Omental fat pad (tissue), 4 donors: ENCODE data around the gene GGNBP2. TPM values are rescaled to one million over a fixed set of nuclear protein-coding genes. Genes with fewer than 3 reads are reported as not detected.
A peak's percentile ranks its signal among the peaks of the same experiment; 100 is the strongest.

ENCODE experiments used
- ATAC-seq: fragments of 150-250 bp; one replicate; pipeline ENCODE4 v1.9.1; 2016; ENCODE audit warnings: mild to moderate bottlenecking, moderate library complexity; ENCODE audit not compliant: low FRiP score
- DNase-seq: peaks from one replicate; pipeline ENCODE4 v3.0.0-alpha.2; 2019; ENCODE audit warnings: low spot score
- total RNA-seq, 4 donors: library from RNA; depleted of rRNA; stranded (reverse); fragments of >200 nt; gene quantifications; one replicate each; pipeline ENCODE4 v1.1.0, GENCODE V29; 2016
- TF ChIP-seq, protein P1 (sequence below), 3 donors: fragments of 450-650 bp; IDR thresholded peaks; one replicate each; pipeline ENCODE4 v1.5.1; 2016 to 2017; ENCODE audit warnings: antibody characterized with exemption in 3 of 3, mild to moderate bottlenecking in 3 of 3, moderate library complexity in 2 of 3

Gene GGNBP2
- total RNA-seq, 4 donors from 2014 or later: 54.3 to 80.9 (median 63.1) TPM

DNA sequence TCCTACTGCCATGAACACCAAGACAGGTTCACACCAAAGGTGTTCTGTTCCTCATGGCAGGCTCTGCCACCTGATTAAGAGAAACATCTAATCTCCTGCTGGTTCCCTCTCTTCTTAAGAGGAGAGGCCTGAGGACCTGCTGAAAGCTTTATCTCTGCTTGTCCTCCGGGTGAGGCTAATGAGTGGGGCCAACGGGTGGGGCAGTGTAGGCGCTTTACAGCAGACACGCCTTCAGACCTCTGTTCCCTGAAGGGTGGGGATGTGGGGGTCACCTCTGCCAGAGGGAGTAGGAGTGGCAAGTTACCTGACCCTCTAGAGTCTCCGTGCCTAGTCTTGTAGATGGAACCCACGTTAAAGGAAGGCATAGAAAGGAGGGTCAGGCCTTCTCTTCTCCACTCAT, 52.5 kb downstream of the GGNBP2 start:
- TF ChIP-seq, protein P1, sequence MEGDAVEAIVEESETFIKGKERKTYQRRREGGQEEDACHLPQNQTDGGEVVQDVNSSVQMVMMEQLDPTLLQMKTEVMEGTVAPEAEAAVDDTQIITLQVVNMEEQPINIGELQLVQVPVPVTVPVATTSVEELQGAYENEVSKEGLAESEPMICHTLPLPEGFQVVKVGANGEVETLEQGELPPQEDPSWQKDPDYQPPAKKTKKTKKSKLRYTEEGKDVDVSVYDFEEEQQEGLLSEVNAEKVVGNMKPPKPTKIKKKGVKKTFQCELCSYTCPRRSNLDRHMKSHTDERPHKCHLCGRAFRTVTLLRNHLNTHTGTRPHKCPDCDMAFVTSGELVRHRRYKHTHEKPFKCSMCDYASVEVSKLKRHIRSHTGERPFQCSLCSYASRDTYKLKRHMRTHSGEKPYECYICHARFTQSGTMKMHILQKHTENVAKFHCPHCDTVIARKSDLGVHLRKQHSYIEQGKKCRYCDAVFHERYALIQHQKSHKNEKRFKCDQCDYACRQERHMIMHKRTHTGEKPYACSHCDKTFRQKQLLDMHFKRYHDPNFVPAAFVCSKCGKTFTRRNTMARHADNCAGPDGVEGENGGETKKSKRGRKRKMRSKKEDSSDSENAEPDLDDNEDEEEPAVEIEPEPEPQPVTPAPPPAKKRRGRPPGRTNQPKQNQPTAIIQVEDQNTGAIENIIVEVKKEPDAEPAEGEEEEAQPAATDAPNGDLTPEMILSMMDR (IDR thresholded peaks at IDR 0.05): no peak
- no peak for DNase-seq
- ATAC-seq: no peak

DNA sequence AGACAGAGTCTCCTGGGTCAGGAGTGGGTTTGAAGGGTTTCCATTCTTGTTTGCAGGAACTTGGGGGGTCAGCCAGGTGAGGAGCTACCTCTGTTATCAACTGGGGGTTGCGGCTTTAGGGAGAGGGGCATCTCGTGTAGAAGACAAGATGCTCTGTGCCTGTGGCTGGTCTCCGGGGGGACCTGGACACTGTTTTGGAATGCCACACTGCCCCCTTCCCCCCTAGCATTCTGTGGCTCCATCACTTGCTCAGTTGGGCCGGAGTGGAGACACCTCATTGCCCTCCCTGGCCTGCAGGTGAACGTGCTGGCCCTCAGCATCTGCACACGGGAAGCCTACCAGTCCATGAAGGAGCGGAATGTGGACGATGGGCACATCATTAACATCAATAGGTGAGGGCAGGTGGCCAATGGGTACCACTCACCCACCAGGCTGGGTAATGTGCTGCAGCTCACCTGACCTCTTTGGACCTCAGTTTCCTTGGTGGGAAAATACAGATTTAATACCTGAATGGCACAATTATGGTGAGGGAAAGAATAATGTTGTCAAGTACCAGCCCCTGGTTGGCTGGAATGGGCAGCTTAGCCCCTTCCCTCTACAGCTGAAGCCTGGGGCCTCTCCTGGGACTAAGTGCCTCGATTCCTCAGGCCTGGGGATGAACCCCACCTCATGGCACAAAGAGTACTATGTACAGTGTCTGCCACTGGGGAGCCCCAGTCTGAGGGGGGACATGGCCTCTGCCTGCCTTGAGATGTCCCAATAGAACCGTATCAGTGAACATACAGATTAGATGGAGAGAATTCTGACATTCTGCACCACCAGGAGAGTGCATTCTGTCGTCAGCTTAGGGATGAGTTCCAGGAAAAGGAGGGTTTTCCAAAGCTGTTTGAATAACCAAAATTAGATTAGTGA, 53.4 kb downstream of the GGNBP2 start:
- TF ChIP-seq, protein P1 (IDR thresholded peaks at IDR 0.05): no peak
- ATAC-seq (no peak), DNase-seq (no peak)

DNA sequence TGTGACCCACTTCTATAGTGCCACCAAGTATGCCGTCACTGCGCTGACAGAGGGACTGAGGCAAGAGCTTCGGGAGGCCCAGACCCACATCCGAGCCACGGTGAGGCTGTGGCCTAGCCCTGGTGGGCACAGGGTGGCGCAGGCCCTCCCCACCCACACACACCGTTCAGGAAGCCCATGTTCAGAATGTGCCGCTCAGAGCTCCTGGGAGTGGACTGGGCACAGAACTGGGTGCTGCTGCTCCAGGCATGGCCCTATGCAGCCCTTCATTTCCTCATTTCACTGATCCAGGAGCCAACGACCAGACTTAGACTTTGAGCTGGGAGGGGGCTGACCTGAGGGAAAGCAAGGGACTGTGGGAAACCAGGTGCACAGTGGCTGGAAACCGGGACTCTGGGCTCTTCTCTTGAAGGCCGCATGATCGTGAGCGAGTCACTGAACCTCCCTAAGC, 54.3 kb downstream of the GGNBP2 start:
- ATAC-seq (no peak), DNase-seq (no peak)

DNA sequence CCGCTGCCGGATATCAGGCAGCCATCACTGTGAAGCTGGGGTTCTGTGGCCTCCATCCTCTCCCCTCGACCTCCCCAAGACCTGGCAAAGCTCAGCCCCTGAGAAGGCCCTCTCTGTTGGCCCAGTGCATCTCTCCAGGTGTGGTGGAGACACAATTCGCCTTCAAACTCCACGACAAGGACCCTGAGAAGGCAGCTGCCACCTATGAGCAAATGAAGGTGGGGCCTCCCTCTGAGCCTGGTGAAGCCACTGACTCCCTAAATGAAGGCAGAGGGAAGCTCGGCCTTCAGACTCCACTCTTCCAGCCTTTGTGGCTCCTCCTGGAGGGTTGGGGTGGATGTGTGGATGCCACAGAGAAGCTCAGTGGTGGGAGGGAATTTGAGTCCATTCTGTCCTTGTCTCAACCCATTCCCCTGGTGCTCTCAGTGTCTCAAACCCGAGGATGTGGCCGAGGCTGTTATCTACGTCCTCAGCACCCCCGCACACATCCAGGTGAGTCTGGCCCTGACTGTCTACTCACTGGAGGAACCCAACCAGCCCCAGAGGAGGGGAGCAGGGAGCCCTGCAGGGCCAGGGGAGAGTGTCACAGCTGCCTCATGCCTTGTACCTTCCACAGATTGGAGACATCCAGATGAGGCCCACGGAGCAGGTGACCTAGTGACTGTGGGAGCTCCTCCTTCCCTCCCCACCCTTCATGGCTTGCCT, 55.0 kb downstream of the GGNBP2 start:
- DNase-seq: no peak
- ATAC-seq: no peak
- TF ChIP-seq, protein P1 (IDR thresholded peaks at IDR 0.05): no peak

More for the DNA sequence above, 54.3 kb downstream of the GGNBP2 start:
- TF ChIP-seq, protein P1 (IDR thresholded peaks at IDR 0.05): no peak

DNA sequence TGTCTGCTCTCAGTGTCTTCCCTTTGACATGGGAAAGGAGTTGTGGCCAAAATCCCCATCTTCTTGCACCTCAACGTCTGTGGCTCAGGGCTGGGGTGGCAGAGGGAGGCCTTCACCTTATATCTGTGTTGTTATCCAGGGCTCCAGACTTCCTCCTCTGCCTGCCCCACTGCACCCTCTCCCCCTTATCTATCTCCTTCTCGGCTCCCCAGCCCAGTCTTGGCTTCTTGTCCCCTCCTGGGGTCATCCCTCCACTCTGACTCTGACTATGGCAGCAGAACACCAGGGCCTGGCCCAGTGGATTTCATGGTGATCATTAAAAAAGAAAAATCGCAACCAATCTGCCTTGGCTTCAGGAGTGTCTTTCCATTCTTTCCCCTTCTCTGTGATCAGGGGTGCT, 55.7 kb downstream of the GGNBP2 start:
- no peak for ATAC-seq
- TF ChIP-seq, protein P1 (IDR thresholded peaks at IDR 0.05): no peak
- DNase-seq: no peak

DNA sequence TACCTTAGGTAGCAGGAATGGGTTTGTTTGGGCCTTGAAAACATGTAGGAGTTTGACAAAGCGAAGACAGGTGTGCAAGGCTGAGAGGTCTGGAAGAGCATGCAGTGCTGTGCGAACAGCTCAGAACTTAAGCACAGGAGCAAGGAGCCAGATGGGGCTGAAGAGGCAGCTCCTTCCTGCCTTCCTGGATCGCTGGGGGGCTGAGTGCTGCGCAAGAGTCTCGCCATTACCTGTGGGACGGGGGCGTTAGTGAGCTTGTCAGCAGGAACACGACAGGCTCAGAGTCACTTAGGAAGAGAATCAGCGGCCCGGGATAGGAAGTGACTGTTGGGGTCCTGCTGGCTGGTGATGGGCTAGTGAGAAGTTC, 56.2 kb downstream of the GGNBP2 start:
- TF ChIP-seq, protein P1 (IDR thresholded peaks at IDR 0.05): no peak
- ATAC-seq (peak; percentile 15), DNase-seq (no peak)
